Measurements from ENCODE around the gene EHBP1L1.

DNA sequence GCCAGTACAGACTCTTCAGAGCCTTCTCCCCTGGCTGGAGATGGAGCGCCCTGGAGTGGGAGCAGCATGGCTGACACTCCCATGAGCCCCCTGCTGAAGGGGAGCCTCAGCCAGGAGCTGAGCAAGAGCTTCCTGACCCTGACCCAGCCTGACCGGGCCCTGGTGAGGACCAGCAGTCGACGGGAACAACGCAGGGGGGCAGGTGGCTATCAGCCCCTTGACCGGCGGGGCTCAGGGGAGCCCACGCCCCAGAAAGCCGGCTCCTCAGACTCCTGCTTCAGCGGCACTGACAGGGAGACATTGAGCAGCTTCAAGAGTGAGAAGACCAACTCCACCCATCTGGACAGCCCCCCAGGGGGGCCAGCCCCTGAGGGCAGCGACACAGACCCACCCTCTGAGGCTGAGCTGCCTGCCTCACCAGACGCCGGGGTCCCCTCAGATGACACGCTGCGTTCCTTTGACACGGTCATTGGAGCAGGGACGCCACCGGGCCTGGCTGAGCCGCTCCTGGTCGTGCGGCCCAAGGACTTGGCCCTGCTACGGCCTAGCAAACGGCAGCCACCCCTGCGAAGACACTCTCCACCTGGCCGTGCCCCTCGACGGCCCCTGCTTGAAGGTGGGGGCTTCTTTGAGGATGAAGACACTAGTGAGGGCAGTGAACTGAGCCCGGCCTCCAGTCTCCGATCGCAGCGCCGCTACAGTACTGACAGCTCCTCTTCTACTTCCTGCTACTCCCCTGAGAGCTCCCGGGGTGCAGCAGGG is 42.3 kb downstream of the EHBP1L1 start:
- TF ChIP-seq, protein P1, sequence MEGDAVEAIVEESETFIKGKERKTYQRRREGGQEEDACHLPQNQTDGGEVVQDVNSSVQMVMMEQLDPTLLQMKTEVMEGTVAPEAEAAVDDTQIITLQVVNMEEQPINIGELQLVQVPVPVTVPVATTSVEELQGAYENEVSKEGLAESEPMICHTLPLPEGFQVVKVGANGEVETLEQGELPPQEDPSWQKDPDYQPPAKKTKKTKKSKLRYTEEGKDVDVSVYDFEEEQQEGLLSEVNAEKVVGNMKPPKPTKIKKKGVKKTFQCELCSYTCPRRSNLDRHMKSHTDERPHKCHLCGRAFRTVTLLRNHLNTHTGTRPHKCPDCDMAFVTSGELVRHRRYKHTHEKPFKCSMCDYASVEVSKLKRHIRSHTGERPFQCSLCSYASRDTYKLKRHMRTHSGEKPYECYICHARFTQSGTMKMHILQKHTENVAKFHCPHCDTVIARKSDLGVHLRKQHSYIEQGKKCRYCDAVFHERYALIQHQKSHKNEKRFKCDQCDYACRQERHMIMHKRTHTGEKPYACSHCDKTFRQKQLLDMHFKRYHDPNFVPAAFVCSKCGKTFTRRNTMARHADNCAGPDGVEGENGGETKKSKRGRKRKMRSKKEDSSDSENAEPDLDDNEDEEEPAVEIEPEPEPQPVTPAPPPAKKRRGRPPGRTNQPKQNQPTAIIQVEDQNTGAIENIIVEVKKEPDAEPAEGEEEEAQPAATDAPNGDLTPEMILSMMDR (IDR thresholded peaks at IDR 0.05) = no peak
- TF ChIP-seq EP300 (IDR thresholded peaks at IDR 0.05) (no peak), POLR2A (IDR thresholded peaks at IDR 0.05) (no peak)
